WTC11 (cell line): Measurements from ENCODE around the gene NMU. TPM values are rescaled to one million over a fixed set of nuclear protein-coding genes. Genes with fewer than 3 reads are reported as not detected.
"Not testable (repeated sequence)": the region's sequence is repeated elsewhere in the genome, so short reads cannot be mapped to it uniquely, and the experiment has no call there.

Experiments used
- ATAC-seq: fragments of 200-7000 bp; cut with Tn5 transposase; 2 replicates; pipeline ENCODE4 v1.10.0; 2021; ENCODE audit warnings: mild to moderate bottlenecking, moderate library complexity
- CTCF ChIA-PET: fragments of 300-600 bp; sonication (Branson Sonifier 250); formaldehyde crosslinking; loops from one replicate; lab custom pipeline; 2021; ENCODE audit warnings: antibody characterized with exemption; lab: Charles Lee
- POLR2A ChIA-PET: fragments of 350-600 bp; sonication (Branson Sonifier 250); formaldehyde crosslinking; loops from one replicate; lab custom pipeline; 2021; ENCODE audit warnings: antibody characterized with exemption; lab: Charles Lee
- DNase-seq: peaks from one replicate; pipeline ENCODE4 v3.0.0; 2021; ENCODE audit warnings: low spot score
- H3K27ac Mint-ChIP-seq: 2 replicates; pipeline ENCODE4 v1.8.0; 2021; ENCODE audit warnings: mixed read lengths
- H3K27me3 Mint-ChIP-seq: 2 replicates; pipeline ENCODE4 v1.8.0; 2021; ENCODE audit warnings: low read depth, mild to moderate bottlenecking, moderate library complexity, mixed read lengths
- H3K36me3 Mint-ChIP-seq: 2 replicates; pipeline ENCODE4 v1.8.0; 2021; ENCODE audit warnings: mixed read lengths
- H3K4me1 Mint-ChIP-seq: 2 replicates; pipeline ENCODE4 v1.8.0; 2022; ENCODE audit warnings: mixed read lengths
- H3K4me3 Mint-ChIP-seq: 2 replicates; pipeline ENCODE4 v1.8.0; 2021; ENCODE audit warnings: mild to moderate bottlenecking, moderate library complexity, mixed read lengths
- H3K9me3 Mint-ChIP-seq: 2 replicates; pipeline ENCODE4 v1.8.0; 2021; ENCODE audit warnings: mixed read lengths
- ARID4B ChIP-seq: sonication (generic); formaldehyde crosslinking; IDR thresholded peaks from 2 replicates; pipeline ENCODE4 v1.8.0; 2023; ENCODE audit warnings: missing genetic modification reagents, mild to moderate bottlenecking, borderline replicate concordance
- ATF6 ChIP-seq: sonication (generic); formaldehyde crosslinking; IDR thresholded peaks from 2 replicates; pipeline ENCODE4 v1.8.1; 2023; ENCODE audit warnings: mild to moderate bottlenecking, missing genetic modification reagents
- IRF1 ChIP-seq: sonication (generic); formaldehyde crosslinking; IDR thresholded peaks from 2 replicates; pipeline ENCODE4 v1.8.0; 2023; ENCODE audit warnings: missing genetic modification reagents
- MAX ChIP-seq: sonication (generic); formaldehyde crosslinking; IDR thresholded peaks from 2 replicates; pipeline ENCODE4 v1.8.0; 2022; ENCODE audit warnings: mild to moderate bottlenecking, missing genetic modification reagents
- MYBL2 ChIP-seq: sonication (generic); formaldehyde crosslinking; IDR thresholded peaks from 2 replicates; pipeline ENCODE4 v1.8.1; 2023; ENCODE audit warnings: mild to moderate bottlenecking, moderate library complexity, missing genetic modification reagents
- NFYB ChIP-seq: sonication (generic); formaldehyde crosslinking; conservative IDR thresholded peaks from 2 replicates; pipeline ENCODE4 v1.8.0; 2022; ENCODE audit warnings: low read depth, missing genetic modification reagents
- SMAD3 ChIP-seq: sonication (generic); formaldehyde crosslinking; IDR thresholded peaks from 2 replicates; pipeline ENCODE4 v1.8.0; 2022; ENCODE audit warnings: missing genetic modification reagents, mild to moderate bottlenecking, borderline replicate concordance
- SP1 ChIP-seq: sonication (generic); formaldehyde crosslinking; conservative IDR thresholded peaks from 2 replicates; pipeline ENCODE4 v1.8.1; 2022; ENCODE audit warnings: missing genetic modification reagents
- STAT6 ChIP-seq: sonication (generic); formaldehyde crosslinking; conservative IDR thresholded peaks from 2 replicates; pipeline ENCODE4 v1.8.1; 2023; ENCODE audit warnings: mild to moderate bottlenecking, low read depth, missing genetic modification reagents, moderate library complexity
- TEAD1 ChIP-seq: sonication (generic); formaldehyde crosslinking; IDR thresholded peaks from 2 replicates; pipeline ENCODE4 v1.8.0; 2022; ENCODE audit warnings: mild to moderate bottlenecking, missing genetic modification reagents
- ZNF512 ChIP-seq: sonication (generic); formaldehyde crosslinking; IDR thresholded peaks from 2 replicates; pipeline ENCODE4 v1.8.1; 2022; ENCODE audit warnings: missing genetic modification reagents, borderline replicate concordance
- ZNF671 ChIP-seq: fragments of 250-450 bp; sonication (Bioruptor Pico); IDR thresholded peaks from 2 replicates; pipeline ENCODE4 v1.8.0; 2021; ENCODE audit warnings: mild to moderate bottlenecking
- total RNA-seq: library from RNA; stranded (reverse); gene quantifications from 3 replicates; pipeline ENCODE4 v1.2.3, GENCODE V29; 2021

The NMU gene
- total RNA-seq, 1 experiment from 2014 or later: 43.7 TPM

GRCh38 chr4:55553441-55554201, 82.5 kb downstream of the NMU start:
- Mint-ChIP-seq H3K27me3 (no peaks in the 10 kb centered on the region), H3K27ac (no peak overlapping the region), H3K36me3 (peaks cover 3% of the 10 kb centered on the region; the same call in 1 of the 2 replicates), H3K4me1 (peaks cover 25% of the 10 kb centered on the region), H3K9me3 (peaks cover 12% of the 10 kb centered on the region), H3K4me3 (no peak overlapping the region)
- ATAC-seq: peak; percentile 95
- peak; percentile 26 for DNase-seq
- CTCF ChIA-PET: interaction anchor here (1.5 kb wide), 1 partner anchor 121 kb away, joined by 3 read pairs; no protein-coding TSS in a partner anchor
- TF ChIP-seq NFYB (0 out of 2 replicates have a peak, but pooled peaks have one; percentile 39), IRF1 (CRISPR knock-in tag) (no peak), SMAD3 (CRISPR knock-in tag) (no peak), MAX (CRISPR knock-in tag) (0 out of 2 replicates have a peak, but pooled peaks have one; percentile 30), SP1 (CRISPR knock-in tag) (no peak), STAT6 (CRISPR knock-in tag) (no peak)
- POLR2A ChIA-PET: no interaction called here

GRCh38 chr4:55551964-55552363, 84.1 kb downstream of the NMU start:
- H3K4me3 Mint-ChIP-seq, H3K27me3 Mint-ChIP-seq, H3K36me3 Mint-ChIP-seq, ATAC-seq, H3K9me3 Mint-ChIP-seq, DNase-seq, H3K27ac Mint-ChIP-seq, POLR2A ChIA-PET, CTCF ChIA-PET: not testable (repeated sequence)
- peak; percentile 59 for TF ChIP-seq NFYB
- H3K4me1 Mint-ChIP-seq: peaks cover 39% of the 10 kb centered on the region

GRCh38 chr4:55549888-55550287, 86.2 kb downstream of the NMU start:
- Mint-ChIP-seq H3K27me3 (no peaks in the 10 kb centered on the region), H3K4me1 (peaks cover 39% of the 10 kb centered on the region), H3K4me3 (no peak overlapping the region), H3K27ac (no peak overlapping the region), H3K36me3 (peaks cover 3% of the 10 kb centered on the region; the same call in 1 of the 2 replicates), H3K9me3 (peaks cover 7% of the 10 kb centered on the region)
- ChIA-PET CTCF (no interaction called here), POLR2A (no interaction called here)
- ATAC-seq (no peak), DNase-seq (no peak)
- TF ChIP-seq ATF6 (CRISPR knock-in tag): no peak
- no peak for TF ChIP-seq TEAD1 (CRISPR knock-in tag)
- no peak for TF ChIP-seq ARID4B (CRISPR knock-in tag)
- TF ChIP-seq STAT6 (CRISPR knock-in tag): no peak
- no peak for TF ChIP-seq ZNF671 (CRISPR knock-in tag)
- TF ChIP-seq MYBL2 (CRISPR knock-in tag): no peak
- no peak for TF ChIP-seq ZNF512
